Sciatic nerve (tissue), 2 donors: ENCODE data around the gene SSNA1. TPM values are rescaled to one million over a fixed set of nuclear protein-coding genes. Genes with fewer than 3 reads are reported as not detected.

Source experiments
- ATAC-seq: fragments of 200-7000 bp; cut with Tn5 transposase; one replicate; pipeline ENCODE4 v1.9.1; 2020; ENCODE audit warnings: mild to moderate bottlenecking, moderate library complexity
- DNase-seq: peaks from one replicate; pipeline ENCODE4 v3.0.0-alpha.2; 2020; ENCODE audit warnings: low spot score
- intact Hi-C: fragments of 100-400 bp; cut with DNase I; formaldehyde crosslinking; loops from one replicate; pipeline ENCODE4 v1.14.2; 2022
- total RNA-seq: library from RNA; stranded (reverse); fragmentation: NEBNext Ultra II Directional; extraction: Animal tissue kit (Norgen Biotek cat#: 25700); gene quantifications from one replicate; pipeline ENCODE4 v1.2.1, GENCODE V29; 2021
- donor health status: DM: no; HTN: no; CAD: no.
- donor health status: DM: no; HTN: no; CAD: no.

Gene SSNA1
- total RNA-seq, 1 donor from 2014 or later = 27.6 TPM

DNA sequence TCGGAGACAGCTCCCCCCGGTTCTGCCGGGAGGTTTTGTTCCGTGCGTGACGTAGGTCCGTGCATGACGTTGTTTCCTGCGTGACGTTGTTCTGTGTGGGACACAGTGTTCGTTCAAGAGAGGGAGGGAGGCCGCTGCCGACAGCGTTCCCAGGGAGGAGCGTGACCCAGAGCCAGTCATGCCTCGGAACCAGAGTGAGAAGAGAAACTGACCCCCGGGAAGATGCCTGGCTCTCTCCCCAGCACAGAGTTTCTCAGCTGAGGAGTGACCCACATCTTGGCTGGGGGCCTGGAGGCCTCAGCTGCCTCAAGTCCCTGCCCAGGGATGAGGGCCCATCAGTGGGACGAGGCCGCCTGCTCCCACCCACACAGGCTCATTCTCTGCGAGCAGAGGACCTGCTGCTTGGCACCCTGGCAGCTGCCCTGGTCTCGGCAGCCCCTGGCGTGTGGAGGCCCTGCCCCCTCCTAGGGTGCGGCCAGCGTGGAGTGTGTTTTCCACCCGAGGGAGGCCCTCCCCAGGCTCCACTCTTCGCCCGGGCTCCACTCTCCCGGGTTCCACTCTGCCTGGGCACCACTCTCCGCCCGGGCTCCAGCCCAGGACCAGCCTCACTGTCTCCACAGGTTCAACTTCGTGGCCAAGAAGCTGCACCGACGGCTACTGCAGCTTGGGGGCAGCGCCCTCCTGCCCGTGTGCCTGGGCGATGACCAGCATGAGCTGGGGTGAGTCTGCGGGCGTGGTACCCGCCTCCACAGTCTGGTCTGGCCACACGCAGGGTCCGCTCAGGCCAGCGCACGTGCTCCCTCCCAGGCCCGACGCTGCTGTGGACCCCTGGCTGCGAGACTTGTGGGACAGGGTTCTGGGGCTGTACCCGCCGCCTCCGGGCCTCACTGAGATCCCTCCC lies 24.9 kb downstream of the SSNA1 start:
- intact Hi-C loops = no loop called here
- no peak for ATAC-seq

DNA sequence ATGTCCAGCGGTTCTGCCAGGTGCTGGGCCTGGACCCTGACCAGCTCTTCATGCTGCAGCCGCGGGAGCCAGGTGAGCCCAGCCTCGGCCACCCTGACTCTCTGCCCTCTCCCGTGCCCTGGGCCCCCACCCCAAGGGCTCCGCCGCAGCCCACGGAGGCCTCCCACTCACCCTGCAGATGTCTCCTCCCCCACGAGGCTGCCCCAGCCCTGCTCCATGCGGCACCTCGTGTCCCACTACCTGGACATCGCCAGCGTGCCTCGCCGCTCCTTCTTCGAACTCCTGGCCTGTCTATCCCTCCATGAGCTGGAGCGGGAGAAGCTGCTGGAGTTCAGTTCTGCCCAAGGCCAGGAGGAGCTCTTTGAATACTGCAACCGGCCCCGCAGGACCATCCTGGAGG lies 26.1 kb downstream of the SSNA1 start:
- DNase-seq (no peak), ATAC-seq (no peak)
- intact Hi-C loops = no loop called here

More for the DNA sequence above, 24.9 kb downstream of the SSNA1 start:
- no peak for DNase-seq

DNA sequence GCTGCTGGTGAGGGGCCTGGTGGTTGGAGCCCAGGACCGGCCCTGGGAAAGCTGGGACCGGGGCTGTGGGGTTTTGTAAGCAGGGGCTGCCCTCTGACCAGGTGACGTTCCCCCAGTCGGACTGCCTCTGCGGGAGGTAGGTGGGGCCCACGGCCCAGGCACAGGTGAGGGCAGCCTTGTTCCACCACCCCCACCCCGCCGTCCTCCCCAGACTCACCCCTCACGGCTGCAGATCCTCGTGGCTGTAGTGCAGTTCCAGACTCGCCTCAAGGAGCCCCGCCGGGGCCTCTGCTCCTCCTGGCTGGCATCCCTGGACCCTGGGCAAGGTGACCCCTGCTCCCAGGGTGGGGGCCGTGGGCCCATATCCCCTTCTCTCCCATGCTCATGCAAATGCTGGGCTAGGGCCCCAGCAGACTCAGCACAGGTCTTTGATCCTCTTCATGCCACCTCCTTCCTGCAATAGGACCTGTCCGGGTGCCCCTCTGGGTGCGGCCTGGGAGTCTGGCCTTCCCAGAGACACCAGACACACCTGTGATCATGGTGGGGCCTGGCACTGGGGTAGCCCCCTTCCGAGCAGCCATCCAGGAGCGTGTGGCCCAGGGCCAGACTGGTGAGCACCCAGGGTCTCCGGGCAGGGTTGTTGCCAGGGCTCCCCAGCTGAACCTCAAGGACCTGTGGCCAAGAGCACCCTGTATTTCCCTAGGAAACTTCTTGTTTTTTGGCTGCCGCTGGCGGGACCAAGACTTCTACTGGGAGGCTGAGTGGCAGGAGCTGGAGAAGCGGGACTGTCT lies 26.9 kb downstream of the SSNA1 start:
- ATAC-seq (no peak), DNase-seq (no peak)
- intact Hi-C loops = no loop called here

DNA sequence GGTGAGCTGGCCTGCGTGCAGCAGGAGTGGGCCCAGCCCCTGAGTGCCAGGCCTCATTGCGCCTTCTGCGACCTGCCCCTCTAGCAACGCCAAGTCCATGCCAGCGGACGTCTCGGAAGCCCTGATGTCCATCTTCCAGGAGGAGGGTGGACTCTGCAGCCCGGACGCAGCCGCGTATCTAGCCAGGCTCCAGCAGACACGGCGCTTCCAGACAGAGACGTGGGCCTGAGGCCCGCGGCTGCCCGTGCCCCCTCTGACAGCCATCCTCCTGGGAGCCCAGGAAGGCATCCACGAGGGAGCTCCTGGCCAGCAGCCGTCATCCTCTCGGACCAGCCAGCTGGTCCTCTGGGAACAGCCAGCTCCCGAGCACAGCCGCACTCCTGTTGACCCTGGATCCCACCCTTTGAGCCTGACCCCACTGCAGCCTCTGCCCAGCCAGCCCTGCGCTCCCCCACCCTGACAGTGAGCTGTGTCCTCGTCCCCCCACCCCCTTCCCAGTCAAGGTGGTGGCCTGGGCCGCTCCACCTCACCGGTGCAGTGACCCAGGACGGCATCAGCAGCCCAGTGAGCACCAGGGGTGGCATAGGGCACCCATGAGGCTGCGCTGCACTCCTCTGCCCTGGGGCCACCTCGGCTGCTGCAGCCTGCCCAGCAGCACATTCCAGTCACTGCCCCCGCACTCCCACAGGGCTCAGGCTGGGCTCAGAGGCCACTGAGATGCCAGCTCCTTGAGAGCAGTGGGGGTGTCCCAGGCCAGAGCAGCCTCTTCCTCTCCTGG lies 27.9 kb downstream of the SSNA1 start:
- DNase-seq (no peak), ATAC-seq (peak; percentile 4)
- intact Hi-C loops = no loop called here

DNA sequence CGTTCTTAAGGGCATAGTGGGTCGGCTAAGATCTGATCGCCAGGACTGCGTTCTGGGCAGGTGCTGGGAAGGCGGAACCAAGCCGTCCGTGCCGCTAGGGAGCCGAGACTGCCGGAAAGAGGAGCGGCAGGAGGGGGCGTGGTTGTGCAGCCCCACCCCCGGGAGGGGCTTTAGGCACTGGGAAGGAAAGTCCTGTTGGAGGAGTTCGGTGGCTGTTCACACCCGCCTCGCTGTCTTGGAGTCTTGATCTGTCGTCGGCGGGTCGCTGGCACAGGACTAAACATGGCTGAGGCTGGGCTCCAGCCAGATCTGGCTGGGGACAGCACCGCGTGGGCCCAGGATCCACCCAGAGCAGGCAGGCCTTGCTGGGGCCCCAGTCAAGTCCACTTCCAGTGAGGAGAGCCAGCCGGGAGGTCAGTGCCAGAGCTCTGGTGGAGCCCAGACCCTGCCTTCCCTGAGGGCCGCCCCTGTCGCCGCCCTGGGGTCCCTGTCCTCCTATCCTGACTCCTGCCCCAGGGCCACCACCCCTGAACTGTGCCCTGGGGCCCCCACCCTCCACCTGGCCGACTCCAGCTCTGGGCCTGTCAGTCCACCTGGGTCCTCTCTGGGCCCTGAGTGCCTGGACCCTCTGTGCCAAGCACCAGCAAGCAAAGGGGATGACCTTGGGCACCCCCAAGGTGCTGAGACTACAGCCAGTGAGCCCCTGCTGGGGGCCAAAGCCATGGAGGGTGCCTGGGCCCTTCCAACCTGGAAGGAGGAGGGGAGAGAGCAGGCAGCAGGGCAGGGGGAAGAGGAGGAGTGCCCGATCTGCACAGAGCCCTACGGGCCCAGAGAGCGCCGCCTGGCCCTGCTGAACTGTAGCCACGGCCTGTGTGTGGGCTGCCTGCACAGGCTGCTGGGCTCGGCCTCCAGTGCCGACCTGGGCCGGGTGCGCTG lies 29.1 kb downstream of the SSNA1 start:
- peak; percentile 85 for DNase-seq

DNA sequence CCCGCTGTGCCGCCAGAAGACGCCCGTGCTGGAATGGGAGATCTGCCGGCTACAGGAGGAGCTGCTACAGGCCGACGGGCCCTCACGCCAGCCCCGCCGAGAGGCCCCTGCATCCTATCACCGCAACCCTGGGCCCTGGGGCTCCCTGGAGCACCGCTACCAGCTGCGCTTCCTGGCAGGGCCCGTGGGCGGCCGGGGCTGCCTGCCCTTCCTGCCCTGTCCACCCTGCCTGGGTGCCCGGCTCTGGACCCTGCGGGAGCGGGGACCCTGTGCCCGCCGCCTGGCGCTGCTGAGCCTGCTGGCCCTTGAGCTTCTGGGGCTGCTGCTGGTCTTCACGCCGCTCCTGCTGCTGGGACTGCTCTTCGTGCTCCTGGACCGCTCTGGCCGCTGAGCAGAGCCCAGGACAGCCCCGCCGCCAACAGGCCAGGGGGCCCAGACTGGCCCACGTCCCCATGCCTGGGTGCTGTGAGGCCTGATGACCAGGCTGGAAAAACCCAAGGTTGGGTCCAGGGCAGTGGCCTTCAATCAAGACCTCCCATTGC lies 29.8 kb downstream of the SSNA1 start:
- no peak for DNase-seq
- intact Hi-C loops = no loop called here

More for the DNA sequence above, 29.1 kb downstream of the SSNA1 start:
- peak; percentile 79 for ATAC-seq
- intact Hi-C loops = no loop called here

DNA sequence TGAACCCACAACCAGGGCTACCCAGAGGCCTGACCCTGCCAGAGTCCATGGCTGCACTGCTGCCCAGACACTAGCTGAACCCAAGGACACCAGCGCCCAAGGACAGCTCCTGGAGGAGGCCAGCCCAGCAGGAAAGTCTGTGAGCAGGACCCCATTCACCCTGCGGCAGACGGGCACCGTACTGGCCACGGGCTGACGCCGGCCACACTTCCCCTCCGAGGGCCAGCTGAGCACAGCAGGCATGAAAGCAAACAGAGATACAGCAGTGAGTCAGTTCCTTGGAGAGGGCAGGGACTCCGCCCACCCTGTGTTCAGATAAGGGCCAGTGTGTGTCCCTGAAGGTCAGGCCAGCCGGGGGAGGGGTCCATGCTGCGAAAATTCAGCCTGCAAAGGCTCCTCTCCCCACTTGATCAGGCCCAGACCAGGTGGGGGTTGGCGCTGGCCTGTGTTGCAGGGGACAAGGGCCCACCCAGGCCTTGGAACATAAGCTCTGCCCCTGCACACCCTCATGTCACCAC lies 30.3 kb downstream of the SSNA1 start:
- ATAC-seq = no peak
- DNase-seq = no peak

More for the DNA sequence above, 29.8 kb downstream of the SSNA1 start:
- ATAC-seq = no peak

DNA sequence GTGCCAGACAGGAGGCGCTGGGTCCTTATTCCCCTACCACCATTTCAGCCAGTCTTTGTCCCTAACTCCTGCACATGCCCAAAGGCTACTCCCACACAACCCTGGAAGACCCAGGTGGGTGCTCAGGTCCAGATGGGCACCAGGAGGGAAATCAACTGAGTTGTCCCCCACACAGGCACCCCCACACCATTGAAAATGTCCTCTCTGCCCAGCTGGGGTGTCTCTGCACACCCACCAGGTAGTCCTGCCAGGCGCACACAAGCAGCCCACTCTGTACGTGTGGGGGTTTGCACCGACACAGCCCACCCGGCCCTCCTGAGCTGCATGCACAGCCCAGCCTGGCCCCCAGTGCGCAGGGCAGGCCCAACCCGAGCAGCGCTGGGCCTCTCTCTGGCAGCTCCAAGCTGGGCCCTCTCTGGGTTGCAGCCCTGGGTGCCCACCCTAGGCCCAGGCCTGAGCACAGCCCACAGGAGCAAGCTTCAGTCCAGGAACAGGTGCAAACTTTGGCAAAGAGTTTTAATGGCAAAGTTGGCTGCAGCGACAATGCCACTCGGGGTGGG lies 31.4 kb downstream of the SSNA1 start:
- no peak for ATAC-seq
- no peak for DNase-seq
- intact Hi-C loops = no loop called here

More for the DNA sequence above, 30.3 kb downstream of the SSNA1 start:
- intact Hi-C loops = no loop called here

DNA sequence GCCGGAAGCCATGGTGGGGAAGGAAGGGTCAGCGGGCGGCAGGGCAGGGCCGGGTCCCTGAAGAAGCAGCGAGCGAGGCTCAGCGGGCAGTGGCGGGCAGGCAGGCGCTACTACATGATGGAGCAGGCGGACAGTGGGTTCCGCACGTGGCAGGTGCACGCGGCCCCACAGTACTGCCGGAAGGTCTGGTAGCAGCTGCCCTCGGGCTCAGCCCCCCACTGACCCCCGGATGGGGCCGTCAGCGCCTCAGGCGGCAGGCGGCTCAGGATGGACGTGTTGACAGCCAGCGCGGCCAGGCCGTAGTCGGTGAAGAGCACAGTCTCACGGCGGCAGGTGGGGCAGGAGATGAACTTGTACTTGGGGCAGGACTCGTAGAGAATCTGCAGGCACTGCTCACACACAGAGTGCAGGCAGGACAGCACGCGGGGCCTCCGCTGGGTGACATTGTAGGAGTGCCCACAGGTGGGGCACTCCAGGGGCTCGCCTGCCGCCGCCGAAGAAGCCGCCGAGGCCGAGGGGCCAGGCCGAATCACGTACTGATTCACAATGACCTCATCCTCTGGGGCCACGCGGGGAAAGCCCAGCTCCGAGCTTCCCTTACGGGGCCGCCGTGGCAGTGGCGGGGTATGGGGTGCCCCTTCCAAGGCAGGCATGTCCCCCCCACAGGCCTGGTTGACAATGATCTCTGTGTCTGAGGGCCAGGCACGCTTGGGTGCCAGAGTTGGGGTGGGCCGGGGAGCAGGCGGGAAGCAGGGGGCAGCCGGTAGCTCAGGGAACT lies 32.0 kb downstream of the SSNA1 start:
- no peak for DNase-seq
- no peak for ATAC-seq
- intact Hi-C loops = no loop called here

DNA sequence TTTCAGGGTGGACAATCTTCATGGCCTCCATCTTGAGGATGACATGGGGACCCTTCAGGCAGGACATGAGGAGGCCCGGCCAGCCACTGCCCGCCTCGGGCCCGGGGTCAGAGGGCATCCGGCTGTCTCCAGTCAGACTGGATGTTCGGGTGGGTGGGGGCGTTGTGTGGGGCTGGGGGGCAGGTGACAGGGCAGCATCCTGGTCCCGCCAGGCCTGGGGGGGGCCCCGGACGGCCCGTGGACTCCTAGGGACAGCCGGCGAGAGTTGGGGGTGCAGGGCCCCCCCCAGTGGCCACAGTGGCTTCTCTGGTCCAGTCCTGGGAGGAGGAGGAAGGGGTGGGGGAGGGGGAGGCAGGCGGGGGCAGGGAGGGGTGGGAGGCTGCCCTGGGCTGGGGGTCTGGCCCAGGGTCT lies 32.6 kb downstream of the SSNA1 start:
- ATAC-seq (no peak), DNase-seq (no peak)
- intact Hi-C loops = no loop called here

DNA sequence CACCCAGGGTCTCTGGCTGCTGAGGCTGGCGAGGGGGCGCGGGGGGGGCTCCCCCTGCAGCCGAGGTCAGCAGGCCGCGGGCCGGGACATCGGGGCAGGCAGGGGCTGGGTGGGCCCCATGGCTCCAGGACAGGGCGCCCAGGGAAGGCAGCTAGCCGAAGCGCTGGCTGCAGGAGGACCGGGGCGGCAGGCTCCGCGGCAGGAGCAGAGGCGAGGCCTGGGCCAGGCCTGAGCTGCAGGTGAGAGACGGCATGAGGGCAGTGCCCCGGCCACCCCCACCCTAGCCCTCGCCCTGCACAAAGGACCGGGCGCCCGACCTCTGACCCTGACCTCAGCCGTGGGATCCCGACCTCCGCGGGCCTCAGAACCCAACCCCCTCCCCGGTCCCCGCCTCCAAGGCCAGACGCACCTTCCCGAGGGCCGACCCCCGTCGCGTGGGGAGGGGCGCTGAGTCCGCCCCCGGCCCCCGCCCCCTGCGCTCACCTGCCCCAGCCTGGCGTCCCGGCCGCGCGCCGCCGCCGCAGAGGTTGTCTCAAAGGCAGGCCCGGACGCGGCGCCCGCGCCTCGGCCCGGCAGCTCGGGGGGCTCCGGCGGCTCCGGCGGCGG lies 33.1 kb downstream of the SSNA1 start:
- DNase-seq (no peak), ATAC-seq (no peak)
- intact Hi-C loops = no loop called here

DNA sequence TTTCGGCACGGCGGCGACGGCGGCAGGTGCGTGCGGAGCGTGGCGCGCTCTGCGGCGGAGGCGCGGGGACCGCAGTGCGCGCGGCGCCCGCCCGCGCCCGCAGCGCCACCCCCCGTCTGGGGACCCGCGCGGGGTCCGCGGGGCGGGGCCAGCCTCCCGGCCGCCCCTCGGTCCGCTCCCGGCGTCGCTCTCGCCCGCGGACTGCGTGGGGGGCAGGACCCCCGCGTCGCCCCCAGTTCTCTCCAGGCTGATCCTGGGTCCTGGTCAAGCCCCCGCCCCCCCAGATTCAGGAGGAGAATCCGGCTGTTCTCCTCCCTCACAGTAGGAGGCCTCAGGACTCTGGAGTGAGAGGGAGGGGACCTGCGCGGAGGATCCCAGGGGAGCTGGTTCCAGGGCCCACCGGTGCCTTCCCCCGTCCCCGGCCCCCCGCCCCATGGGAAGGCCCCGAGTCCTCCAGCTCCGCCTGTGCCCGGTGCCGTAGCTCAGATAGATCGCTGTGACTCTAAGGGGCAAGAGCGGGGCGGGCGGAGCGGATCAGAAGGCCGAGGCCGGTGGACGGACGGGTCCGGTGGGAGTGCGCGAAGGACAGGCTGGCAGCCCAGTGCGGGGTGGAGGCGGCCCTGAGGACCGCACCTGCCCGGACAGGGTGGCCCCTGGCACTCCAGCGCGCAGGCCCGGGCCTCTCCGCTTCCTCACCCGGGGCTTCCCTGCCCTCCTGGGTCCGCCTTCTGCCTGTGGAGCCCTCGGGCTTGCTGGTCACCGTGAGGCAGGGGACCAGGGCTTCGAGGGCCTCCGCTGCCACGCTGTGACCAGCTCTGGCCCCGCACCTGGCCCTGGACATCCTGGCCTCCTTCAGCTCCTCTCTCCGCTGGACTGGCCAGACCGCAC lies 34.0 kb downstream of the SSNA1 start, which contains the start of gene RNF208:
Gene RNF208 (minus strand): TSS at position 51 of the 888 bp plus-strand sequence. CDS start 1,028 bp downstream, outside the sequence.
- intact Hi-C loops = no loop called here
- DNase-seq = no peak
- peak; percentile 4 for ATAC-seq

DNA sequence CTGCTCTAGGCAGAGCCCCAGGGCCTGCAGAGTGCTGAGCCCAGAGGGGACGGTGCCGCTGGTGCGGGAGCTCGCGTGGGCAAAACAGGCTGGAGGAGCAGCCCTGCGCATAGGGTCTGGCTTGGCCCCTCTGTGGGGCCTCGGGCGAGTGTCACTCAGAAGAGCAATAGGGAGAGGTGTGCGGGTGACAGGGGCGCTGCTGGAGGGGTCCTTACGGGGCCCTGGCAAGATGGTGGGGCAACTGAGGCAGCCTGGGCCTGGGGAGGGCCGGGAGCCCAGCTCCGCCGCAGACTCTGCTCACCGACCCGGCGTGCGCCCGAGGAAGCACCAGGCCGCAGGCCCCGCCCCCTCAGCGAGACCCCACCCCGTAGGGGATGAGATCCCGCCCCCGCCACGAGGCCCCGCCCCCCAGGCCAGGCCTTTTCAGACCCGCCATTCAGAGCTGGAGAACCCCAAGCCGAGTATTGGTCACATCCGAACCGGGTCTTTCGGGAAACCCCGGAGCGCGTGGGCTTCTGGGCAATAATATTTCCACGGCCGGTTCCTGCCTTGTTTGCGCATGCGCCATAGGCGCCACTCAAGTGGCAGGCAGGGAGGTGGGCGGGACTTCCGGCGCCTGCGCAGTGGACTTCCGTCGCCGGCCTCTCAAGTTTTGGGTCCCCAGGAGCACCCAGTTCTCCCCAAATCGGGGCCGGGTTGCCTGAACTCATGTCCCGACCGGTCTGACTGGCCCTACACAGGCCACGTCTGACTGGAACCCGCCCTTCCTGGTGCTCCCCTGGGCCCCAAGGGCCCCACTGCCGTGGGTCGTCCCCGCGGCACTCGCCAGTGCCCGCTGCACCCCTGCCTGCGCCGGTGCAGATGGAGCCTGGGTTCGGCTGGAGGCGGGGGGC lies 34.8 kb downstream of the SSNA1 start:
- ATAC-seq = peak; percentile 97
- peak; percentile 98 for DNase-seq
- intact Hi-C loops = no loop called here
